ENCODE results near the gene FBXL4.

The FBXL4 gene

GRCh38 chr6:98967616-98968015, 19.9 kb upstream of the FBXL4 start:
- H3K36me3 Mint-ChIP-seq (ENCODE audit: low read depth): no peaks in the 10 kb centered on the region
- peaks cover 5% of the 10 kb centered on the region for H3K9me3 Mint-ChIP-seq
- H3K27ac Mint-ChIP-seq: no peak overlapping the region
- H3K4me1 Mint-ChIP-seq (ENCODE audit: low read depth): no peaks in the 10 kb centered on the region
- H3K4me3 Mint-ChIP-seq: no peak overlapping the region
- peaks cover 15% of the 10 kb centered on the region for H3K27me3 Mint-ChIP-seq

DNA sequence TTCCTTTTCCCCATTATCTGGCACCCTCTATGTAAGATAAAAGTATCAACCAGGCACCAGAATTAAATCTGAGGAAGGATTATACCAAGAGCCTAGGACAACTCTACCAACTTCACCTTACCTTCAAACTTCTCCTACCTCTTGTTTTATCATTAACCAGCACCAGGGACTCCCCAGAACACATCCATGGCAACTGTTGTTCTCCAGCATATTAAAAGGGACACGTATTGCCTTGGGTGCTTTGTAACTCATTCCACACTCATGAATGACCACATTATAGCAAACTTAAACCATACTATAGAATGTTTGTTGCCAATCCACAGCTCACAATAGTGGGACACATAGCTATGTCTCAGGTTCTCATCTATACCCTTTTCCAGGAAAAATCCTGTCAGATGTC, 11.9 kb upstream of the FBXL4 start:
- peaks cover 20% of the 10 kb centered on the region for H3K27me3 Mint-ChIP-seq

DNA sequence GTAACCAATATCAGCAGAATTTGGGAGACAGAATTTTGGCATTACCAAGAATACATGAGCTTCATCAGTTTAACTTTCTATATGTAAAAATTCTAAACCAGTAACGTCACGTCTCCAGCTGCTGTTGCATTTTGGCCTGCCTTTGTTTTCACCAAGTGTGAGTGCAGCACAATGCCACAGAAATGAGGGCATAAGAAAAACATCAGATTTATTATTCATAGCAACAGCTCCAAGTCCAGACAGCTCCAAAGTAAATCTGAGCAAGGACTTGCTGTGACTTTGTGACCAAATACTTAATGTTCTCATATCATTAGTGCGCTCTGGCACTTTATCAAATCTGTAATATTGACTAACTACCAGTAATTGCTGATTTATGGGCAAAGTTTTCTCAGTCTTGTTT, 11.0 kb upstream of the FBXL4 start:
- Mint-ChIP-seq H3K27me3 (peaks cover 15% of the 10 kb centered on the region), H3K27ac (no peak overlapping the region), H3K4me1 (ENCODE audit: low read depth) (no peaks in the 10 kb centered on the region), H3K36me3 (ENCODE audit: low read depth) (no peaks in the 10 kb centered on the region), H3K4me3 (no peak overlapping the region), H3K9me3 (no peaks in the 10 kb centered on the region)

More for the DNA sequence above, 11.9 kb upstream of the FBXL4 start:
- no peaks in the 10 kb centered on the region for H3K36me3 Mint-ChIP-seq (ENCODE audit: low read depth)
- no peak overlapping the region for H3K27ac Mint-ChIP-seq
- H3K4me3 Mint-ChIP-seq: no peak overlapping the region
- no peaks in the 10 kb centered on the region for H3K4me1 Mint-ChIP-seq (ENCODE audit: low read depth)
- H3K9me3 Mint-ChIP-seq: no peaks in the 10 kb centered on the region

GRCh38 chr6:98957450-98957849, 9.7 kb upstream of the FBXL4 start:
- Mint-ChIP-seq H3K4me1 (ENCODE audit: low read depth) (no peaks in the 10 kb centered on the region), H3K9me3 (no peaks in the 10 kb centered on the region), H3K27me3 (peaks cover 9% of the 10 kb centered on the region), H3K36me3 (ENCODE audit: low read depth) (no peaks in the 10 kb centered on the region), H3K27ac (no peak overlapping the region), H3K4me3 (no peak overlapping the region)

GRCh38 chr6:98949589-98949988, 1.8 kb upstream of the FBXL4 start:
- Mint-ChIP-seq H3K4me3 (no peak overlapping the region), H3K4me1 (ENCODE audit: low read depth) (peaks cover 23% of the 10 kb centered on the region), H3K27ac (no peak overlapping the region), H3K27me3 (peaks cover 14% of the 10 kb centered on the region), H3K9me3 (no peaks in the 10 kb centered on the region), H3K36me3 (ENCODE audit: low read depth) (peaks cover 8% of the 10 kb centered on the region)

- no peaks in the 10 kb centered on the region for H3K9me3 Mint-ChIP-seq
- H3K4me3 Mint-ChIP-seq: peak overlapping the region; percentile 91
- peaks cover 14% of the 10 kb centered on the region for H3K27me3 Mint-ChIP-seq
- peak overlapping the region; percentile 94 for H3K27ac Mint-ChIP-seq
- peaks cover 30% of the 10 kb centered on the region for H3K36me3 Mint-ChIP-seq (ENCODE audit: low read depth)
- peaks cover 39% of the 10 kb centered on the region for H3K4me1 Mint-ChIP-seq (ENCODE audit: low read depth)
Observed at GRCh38 chr6:98946879-98947410, 801 bp downstream of the FBXL4 start.

- H3K36me3 Mint-ChIP-seq (ENCODE audit: low read depth): peaks cover 33% of the 10 kb centered on the region
- peaks cover 42% of the 10 kb centered on the region for H3K4me1 Mint-ChIP-seq (ENCODE audit: low read depth)
- peaks cover 8% of the 10 kb centered on the region for H3K27me3 Mint-ChIP-seq
- H3K27ac Mint-ChIP-seq: peak overlapping the region; percentile 94
- H3K4me3 Mint-ChIP-seq: peak overlapping the region; percentile 91
- H3K9me3 Mint-ChIP-seq: peaks cover 2% of the 10 kb centered on the region
Observed at GRCh38 chr6:98946266-98946878, 1.4 kb downstream of the FBXL4 start.

GRCh38 chr6:98945311-98946115, 2.2 kb downstream of the FBXL4 start:
- peaks cover 5% of the 10 kb centered on the region for H3K27me3 Mint-ChIP-seq
- peaks cover 49% of the 10 kb centered on the region for H3K4me1 Mint-ChIP-seq (ENCODE audit: low read depth)
- H3K4me3 Mint-ChIP-seq: peak overlapping the region; percentile 91
- H3K9me3 Mint-ChIP-seq: peaks cover 11% of the 10 kb centered on the region
- peaks cover 42% of the 10 kb centered on the region for H3K36me3 Mint-ChIP-seq (ENCODE audit: low read depth)
- no peak overlapping the region for H3K27ac Mint-ChIP-seq

GRCh38 chr6:98944598-98945081, 3.1 kb downstream of the FBXL4 start:
- Mint-ChIP-seq H3K4me3 (no peak overlapping the region), H3K9me3 (peaks cover 16% of the 10 kb centered on the region), H3K36me3 (ENCODE audit: low read depth) (peaks cover 48% of the 10 kb centered on the region), H3K4me1 (ENCODE audit: low read depth) (peaks cover 52% of the 10 kb centered on the region), H3K27ac (no peak overlapping the region), H3K27me3 (no peaks in the 10 kb centered on the region)

DNA sequence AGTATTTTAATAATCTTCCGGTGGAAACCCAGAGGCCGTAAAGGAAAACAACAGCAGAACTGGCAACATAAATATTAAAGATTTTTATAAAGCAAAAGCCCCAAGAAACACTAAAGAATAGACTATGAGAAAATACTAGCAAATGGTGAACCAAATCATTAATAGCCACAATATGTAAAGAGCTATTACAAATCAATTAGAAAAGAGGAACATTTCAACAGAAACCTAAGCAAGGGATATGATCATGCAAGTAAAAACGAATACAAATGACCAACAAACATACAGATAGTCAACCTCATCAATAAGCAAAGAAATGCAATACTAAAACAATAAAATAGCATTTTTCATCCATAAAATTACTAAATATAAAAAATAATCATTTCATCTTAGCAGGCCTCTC, 3.6 kb downstream of the FBXL4 start:
- H3K36me3 Mint-ChIP-seq (ENCODE audit: low read depth): peaks cover 53% of the 10 kb centered on the region
- H3K4me3 Mint-ChIP-seq: no peak overlapping the region
- peaks cover 52% of the 10 kb centered on the region for H3K4me1 Mint-ChIP-seq (ENCODE audit: low read depth)
- no peaks in the 10 kb centered on the region for H3K27me3 Mint-ChIP-seq
- H3K27ac Mint-ChIP-seq: no peak overlapping the region
- peaks cover 21% of the 10 kb centered on the region for H3K9me3 Mint-ChIP-seq

- no peak overlapping the region for H3K27ac Mint-ChIP-seq
- H3K9me3 Mint-ChIP-seq: peaks cover 24% of the 10 kb centered on the region
- no peaks in the 10 kb centered on the region for H3K27me3 Mint-ChIP-seq
- peaks cover 60% of the 10 kb centered on the region for H3K4me1 Mint-ChIP-seq (ENCODE audit: low read depth)
- peaks cover 69% of the 10 kb centered on the region for H3K36me3 Mint-ChIP-seq (ENCODE audit: low read depth)
- no peak overlapping the region for H3K4me3 Mint-ChIP-seq
Observed at GRCh38 chr6:98942263-98942803, 5.4 kb downstream of the FBXL4 start.

DNA sequence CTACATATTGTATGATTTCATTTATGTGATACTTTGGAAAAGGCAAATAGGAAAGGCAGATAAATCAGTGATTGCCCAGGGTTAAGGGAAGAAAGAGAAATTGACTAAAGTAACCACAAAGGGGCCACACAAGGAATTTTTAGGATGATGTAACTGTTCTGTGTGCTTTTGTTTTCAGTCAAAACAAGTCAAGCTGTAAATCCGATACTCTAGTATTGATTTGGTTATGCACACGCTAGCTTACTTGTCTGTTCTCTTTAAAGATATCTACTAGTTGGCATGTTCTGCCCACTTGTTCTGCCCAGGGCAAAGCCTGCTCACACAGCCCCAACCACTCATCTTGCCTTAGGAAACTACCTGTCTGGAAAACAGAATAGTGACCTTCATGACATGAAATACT, 6.4 kb downstream of the FBXL4 start:
- Mint-ChIP-seq H3K36me3 (ENCODE audit: low read depth) (peaks cover 66% of the 10 kb centered on the region), H3K4me3 (no peak overlapping the region), H3K27me3 (no peaks in the 10 kb centered on the region), H3K4me1 (ENCODE audit: low read depth) (peaks cover 56% of the 10 kb centered on the region), H3K27ac (no peak overlapping the region), H3K9me3 (peaks cover 24% of the 10 kb centered on the region)

- peak overlapping the region; percentile 50 for H3K27ac Mint-ChIP-seq
- H3K4me3 Mint-ChIP-seq: no peak overlapping the region
- peaks cover 24% of the 10 kb centered on the region for H3K9me3 Mint-ChIP-seq
- peaks cover 48% of the 10 kb centered on the region for H3K4me1 Mint-ChIP-seq (ENCODE audit: low read depth)
- peaks cover 74% of the 10 kb centered on the region for H3K36me3 Mint-ChIP-seq (ENCODE audit: low read depth)
- no peaks in the 10 kb centered on the region for H3K27me3 Mint-ChIP-seq
Observed at GRCh38 chr6:98937351-98937750, 10.4 kb downstream of the FBXL4 start.

- H3K27me3 Mint-ChIP-seq: no peaks in the 10 kb centered on the region
Observed at GRCh38 chr6:98932381-98932780, 15.4 kb downstream of the FBXL4 start.

DNA sequence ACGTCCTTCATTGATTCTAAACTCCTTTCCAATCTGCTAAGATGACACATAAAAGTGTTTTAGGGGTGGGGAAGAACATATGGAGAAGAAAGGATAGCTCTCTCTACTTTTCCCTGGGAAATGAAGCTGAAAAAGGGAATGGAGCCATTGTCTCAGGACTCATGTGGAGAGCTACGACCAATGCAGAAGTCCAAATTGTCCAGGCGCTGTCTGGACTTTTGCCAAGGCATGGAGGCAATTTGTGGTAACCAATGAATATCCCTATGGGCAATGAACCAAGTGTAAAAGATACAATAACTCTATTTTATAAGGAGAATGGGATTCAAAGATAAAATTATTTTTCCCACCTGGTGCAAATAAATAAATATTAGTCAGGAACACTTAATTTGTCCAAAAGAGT, 16.1 kb downstream of the FBXL4 start:
- H3K9me3 Mint-ChIP-seq: no peaks in the 10 kb centered on the region
- H3K4me3 Mint-ChIP-seq: no peak overlapping the region
- H3K36me3 Mint-ChIP-seq (ENCODE audit: low read depth): peaks cover 62% of the 10 kb centered on the region
- peaks cover 44% of the 10 kb centered on the region for H3K4me1 Mint-ChIP-seq (ENCODE audit: low read depth)
- no peak overlapping the region for H3K27ac Mint-ChIP-seq
- H3K27me3 Mint-ChIP-seq: no peaks in the 10 kb centered on the region

More at GRCh38 chr6:98932381-98932780, 15.4 kb downstream of the FBXL4 start:
- Mint-ChIP-seq H3K36me3 (ENCODE audit: low read depth) (peaks cover 61% of the 10 kb centered on the region), H3K4me3 (no peak overlapping the region), H3K9me3 (no peaks in the 10 kb centered on the region), H3K4me1 (ENCODE audit: low read depth) (peaks cover 47% of the 10 kb centered on the region), H3K27ac (peak overlapping the region; percentile 11)
